GM12878 (cell line): ENCODE data around the gene GRIK4.

Experiments used
- EZH2 ChIP-seq: IDR thresholded peaks from 2 replicates; pipeline ENCODE4 v1.6.1; 2012; ENCODE audit warnings: low read depth, mild to moderate bottlenecking, control low read depth, inconsistent platforms, low read length, borderline replicate concordance; ENCODE audit not compliant: control insufficient read depth
- KAT2A ChIP-seq: conservative IDR thresholded peaks from 2 replicates; pipeline ENCODE4 v1.6.1; 2011; ENCODE audit warnings: low read depth, low read length; ENCODE audit not compliant: control insufficient read depth
- POLR2A ChIP-seq: IDR thresholded peaks from 2 replicates; pipeline ENCODE4 v1.6.1; 2011; ENCODE audit warnings: low read depth, mild to moderate bottlenecking, low read length
- POLR2AphosphoS5 ChIP-seq: IDR thresholded peaks from 2 replicates; pipeline ENCODE4 v1.6.1; 2011; ENCODE audit warnings: mild to moderate bottlenecking, low read length, inconsistent platforms
- RAD21 ChIP-seq: IDR thresholded peaks from 2 replicates; pipeline ENCODE4 v1.6.1; 2011; ENCODE audit warnings: mild to moderate bottlenecking, low read depth, low read length, moderate library complexity; ENCODE audit not compliant: insufficient read depth
- RUNX3 ChIP-seq: IDR thresholded peaks from 2 replicates; pipeline ENCODE4 v1.6.1; 2012; ENCODE audit warnings: low read length, inconsistent platforms
- YY1 ChIP-seq: IDR thresholded peaks from 2 replicates; pipeline ENCODE4 v1.6.1; 2011; ENCODE audit warnings: low read depth, mild to moderate bottlenecking, low read length
- TF ChIP-seq, protein P1 (sequence below): IDR thresholded peaks from 2 replicates; pipeline ENCODE4 v1.6.1; 2011; ENCODE audit warnings: borderline replicate concordance, low read depth, mild to moderate bottlenecking, moderate library complexity, mixed read lengths, low read length; ENCODE audit not compliant: insufficient read depth; ENCODE audit errors: extremely low read length
- TF ChIP-seq, protein P2 (sequence below), 3 experiments: IDR thresholded peaks in 2 of 3; conservative IDR thresholded peaks in 1 of 3; 2 replicates each; pipeline ENCODE4 v1.5.1; 2011; ENCODE audit warnings: low read depth in 3 of 3, low read length in 3 of 3, mild to moderate bottlenecking in 3 of 3, control low read depth in 2 of 3, moderate library complexity in 2 of 3, inconsistent platforms in 1 of 3, mixed read lengths in 1 of 3; ENCODE audit not compliant: control insufficient read depth in 2 of 3, insufficient read depth in 1 of 3; ENCODE audit errors: extremely low read depth in 1 of 3
- TF ChIP-seq, protein P3 (sequence below): IDR thresholded peaks from 2 replicates; pipeline ENCODE4 v1.6.1; 2012; ENCODE audit warnings: improper control_type of control experiment, low read depth, low read length; ENCODE audit not compliant: insufficient replicate concordance
- TF ChIP-seq, protein P4 (sequence below): IDR thresholded peaks from 2 replicates; pipeline ENCODE4 v1.6.1; 2011; ENCODE audit warnings: low read depth, mild to moderate bottlenecking, low read length, moderate library complexity, borderline replicate concordance; ENCODE audit errors: extremely low read depth

DNA sequence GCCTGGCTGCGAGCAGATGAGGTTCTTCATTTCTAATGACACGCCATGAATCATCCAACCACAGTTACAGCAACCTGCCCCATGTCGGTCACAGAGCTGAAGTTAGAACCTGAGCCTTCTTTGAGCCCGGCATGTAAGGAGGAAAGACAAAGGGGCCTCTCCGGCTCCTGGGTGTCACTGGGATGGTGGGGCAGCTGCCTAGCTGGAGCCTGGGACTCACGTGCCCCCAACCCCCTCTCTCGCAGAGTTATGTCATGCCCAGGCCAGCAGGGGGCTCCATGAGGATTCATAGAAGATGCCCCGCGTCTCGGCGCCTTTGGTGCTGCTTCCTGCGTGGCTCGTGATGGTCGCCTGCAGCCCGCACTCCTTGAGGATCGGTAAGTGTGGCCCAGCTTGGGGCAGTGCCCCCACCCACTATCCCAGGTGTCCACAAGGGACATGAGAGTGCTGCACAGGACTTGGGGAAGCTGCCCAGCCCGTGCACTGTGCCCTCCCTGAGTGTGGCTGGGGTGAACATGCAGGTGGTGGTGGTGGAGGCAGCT is 148.5 kb downstream of the GRIK4 start:
- TF ChIP-seq, protein P1, sequence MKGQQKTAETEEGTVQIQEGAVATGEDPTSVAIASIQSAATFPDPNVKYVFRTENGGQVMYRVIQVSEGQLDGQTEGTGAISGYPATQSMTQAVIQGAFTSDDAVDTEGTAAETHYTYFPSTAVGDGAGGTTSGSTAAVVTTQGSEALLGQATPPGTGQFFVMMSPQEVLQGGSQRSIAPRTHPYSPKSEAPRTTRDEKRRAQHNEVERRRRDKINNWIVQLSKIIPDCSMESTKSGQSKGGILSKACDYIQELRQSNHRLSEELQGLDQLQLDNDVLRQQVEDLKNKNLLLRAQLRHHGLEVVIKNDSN = peak; percentile 40
- TF ChIP-seq, protein P2, sequence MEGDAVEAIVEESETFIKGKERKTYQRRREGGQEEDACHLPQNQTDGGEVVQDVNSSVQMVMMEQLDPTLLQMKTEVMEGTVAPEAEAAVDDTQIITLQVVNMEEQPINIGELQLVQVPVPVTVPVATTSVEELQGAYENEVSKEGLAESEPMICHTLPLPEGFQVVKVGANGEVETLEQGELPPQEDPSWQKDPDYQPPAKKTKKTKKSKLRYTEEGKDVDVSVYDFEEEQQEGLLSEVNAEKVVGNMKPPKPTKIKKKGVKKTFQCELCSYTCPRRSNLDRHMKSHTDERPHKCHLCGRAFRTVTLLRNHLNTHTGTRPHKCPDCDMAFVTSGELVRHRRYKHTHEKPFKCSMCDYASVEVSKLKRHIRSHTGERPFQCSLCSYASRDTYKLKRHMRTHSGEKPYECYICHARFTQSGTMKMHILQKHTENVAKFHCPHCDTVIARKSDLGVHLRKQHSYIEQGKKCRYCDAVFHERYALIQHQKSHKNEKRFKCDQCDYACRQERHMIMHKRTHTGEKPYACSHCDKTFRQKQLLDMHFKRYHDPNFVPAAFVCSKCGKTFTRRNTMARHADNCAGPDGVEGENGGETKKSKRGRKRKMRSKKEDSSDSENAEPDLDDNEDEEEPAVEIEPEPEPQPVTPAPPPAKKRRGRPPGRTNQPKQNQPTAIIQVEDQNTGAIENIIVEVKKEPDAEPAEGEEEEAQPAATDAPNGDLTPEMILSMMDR (IDR thresholded peaks at IDR 0.05 in 2 of 3, conservative IDR thresholded peaks at IDR 0.05 in 1 of 3; ENCODE audit: control insufficient read depth in 2 of 3, extremely low read depth in 1 of 3, insufficient read depth in 1 of 3, low read depth in 3 of 3, low read length in 3 of 3) = peak; percentile 52 to 79 (median 72)
- TF ChIP-seq YY1 (no peak), RAD21 (peak; percentile 53), POLR2AphosphoS5 (no peak), RUNX3 (no peak), KAT2A (no peak), POLR2A (no peak), EZH2 (no peak)
- TF ChIP-seq, protein P3, sequence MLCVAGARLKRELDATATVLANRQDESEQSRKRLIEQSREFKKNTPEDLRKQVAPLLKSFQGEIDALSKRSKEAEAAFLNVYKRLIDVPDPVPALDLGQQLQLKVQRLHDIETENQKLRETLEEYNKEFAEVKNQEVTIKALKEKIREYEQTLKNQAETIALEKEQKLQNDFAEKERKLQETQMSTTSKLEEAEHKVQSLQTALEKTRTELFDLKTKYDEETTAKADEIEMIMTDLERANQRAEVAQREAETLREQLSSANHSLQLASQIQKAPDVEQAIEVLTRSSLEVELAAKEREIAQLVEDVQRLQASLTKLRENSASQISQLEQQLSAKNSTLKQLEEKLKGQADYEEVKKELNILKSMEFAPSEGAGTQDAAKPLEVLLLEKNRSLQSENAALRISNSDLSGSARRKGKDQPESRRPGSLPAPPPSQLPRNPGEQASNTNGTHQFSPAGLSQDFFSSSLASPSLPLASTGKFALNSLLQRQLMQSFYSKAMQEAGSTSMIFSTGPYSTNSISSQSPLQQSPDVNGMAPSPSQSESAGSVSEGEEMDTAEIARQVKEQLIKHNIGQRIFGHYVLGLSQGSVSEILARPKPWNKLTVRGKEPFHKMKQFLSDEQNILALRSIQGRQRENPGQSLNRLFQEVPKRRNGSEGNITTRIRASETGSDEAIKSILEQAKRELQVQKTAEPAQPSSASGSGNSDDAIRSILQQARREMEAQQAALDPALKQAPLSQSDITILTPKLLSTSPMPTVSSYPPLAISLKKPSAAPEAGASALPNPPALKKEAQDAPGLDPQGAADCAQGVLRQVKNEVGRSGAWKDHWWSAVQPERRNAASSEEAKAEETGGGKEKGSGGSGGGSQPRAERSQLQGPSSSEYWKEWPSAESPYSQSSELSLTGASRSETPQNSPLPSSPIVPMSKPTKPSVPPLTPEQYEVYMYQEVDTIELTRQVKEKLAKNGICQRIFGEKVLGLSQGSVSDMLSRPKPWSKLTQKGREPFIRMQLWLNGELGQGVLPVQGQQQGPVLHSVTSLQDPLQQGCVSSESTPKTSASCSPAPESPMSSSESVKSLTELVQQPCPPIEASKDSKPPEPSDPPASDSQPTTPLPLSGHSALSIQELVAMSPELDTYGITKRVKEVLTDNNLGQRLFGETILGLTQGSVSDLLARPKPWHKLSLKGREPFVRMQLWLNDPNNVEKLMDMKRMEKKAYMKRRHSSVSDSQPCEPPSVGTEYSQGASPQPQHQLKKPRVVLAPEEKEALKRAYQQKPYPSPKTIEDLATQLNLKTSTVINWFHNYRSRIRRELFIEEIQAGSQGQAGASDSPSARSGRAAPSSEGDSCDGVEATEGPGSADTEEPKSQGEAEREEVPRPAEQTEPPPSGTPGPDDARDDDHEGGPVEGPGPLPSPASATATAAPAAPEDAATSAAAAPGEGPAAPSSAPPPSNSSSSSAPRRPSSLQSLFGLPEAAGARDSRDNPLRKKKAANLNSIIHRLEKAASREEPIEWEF = no peak
- TF ChIP-seq, protein P4, sequence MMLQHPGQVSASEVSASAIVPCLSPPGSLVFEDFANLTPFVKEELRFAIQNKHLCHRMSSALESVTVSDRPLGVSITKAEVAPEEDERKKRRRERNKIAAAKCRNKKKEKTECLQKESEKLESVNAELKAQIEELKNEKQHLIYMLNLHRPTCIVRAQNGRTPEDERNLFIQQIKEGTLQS = no peak
